SK-N-SH (cell line): ENCODE data around the gene KCTD5. TPM values are rescaled to one million over a fixed set of nuclear protein-coding genes. Genes with fewer than 3 reads are reported as not detected.

Experiments
- CTCF ChIA-PET: fragments of 300-600, 350-600 bp; formaldehyde crosslinking; extraction: SDS; loops from one replicate; lab custom pipeline; 2021; lab: Yijun Ruan, JAX
- POLR2A ChIA-PET: fragments of 350-600 bp; sonication (Branson Sonifier 250); formaldehyde crosslinking; extraction: SDS; loops from one replicate; lab custom pipeline; 2020; ENCODE audit warnings: antibody characterized with exemption, inconsistent platforms; lab: Yijun Ruan, JAX
- DNase-seq: peaks from one replicate; pipeline ENCODE4 v3.0.0; 2012
- H2AFZ ChIP-seq: fragments of 200-600 bp; sonication (generic); 2 replicates; pipeline ENCODE4 v1.8.1; 2016; ENCODE audit warnings: antibody characterized with exemption, mild to moderate bottlenecking, low read depth
- H3F3A ChIP-seq: fragments of 200-600 bp; sonication (generic); replicated peaks from 2 replicates; pipeline ENCODE3; 2016; ENCODE audit warnings: antibody characterized with exemption, mild to moderate bottlenecking; ENCODE audit not compliant: insufficient read depth
- H3K27ac ChIP-seq, 2 experiments: fragments of 200-500 bp in 1 of 2; fragments of 200-600 bp in 1 of 2; sonication (Bioruptor generic) in 1 of 2; sonication (generic), shearing (Covaris generic) in 1 of 2; 2 replicates each; pipeline versions ENCODE4 v1.5.1 to v1.6.1; 2014 to 2016; ENCODE audit warnings: low read depth in 2 of 2, inconsistent platforms in 1 of 2, low read length in 1 of 2, mild to moderate bottlenecking in 1 of 2, mixed read lengths in 1 of 2
- H3K27me3 ChIP-seq: fragments of 200-600 bp; sonication (generic), shearing (Covaris generic); 2 replicates; pipeline ENCODE4 v1.6.1; 2016; ENCODE audit warnings: mixed run types; ENCODE audit not compliant: insufficient read depth
- H3K36me3 ChIP-seq, 2 experiments: fragments of 200-500 bp in 1 of 2; fragments of 200-600 bp in 1 of 2; sonication (Bioruptor generic) in 1 of 2; sonication (generic) in 1 of 2; replicated peaks in 1 of 2; 2 replicates each; pipeline versions ENCODE3 to v1.5.1; 2014 to 2016; ENCODE audit warnings: low read length in 1 of 2, mild to moderate bottlenecking in 1 of 2; ENCODE audit not compliant: insufficient read depth in 2 of 2, control insufficient read depth in 1 of 2
- H3K4me1 ChIP-seq, 2 experiments: fragments of 200-500 bp in 1 of 2; fragments of 200-600 bp in 1 of 2; sonication (Bioruptor generic) in 1 of 2; sonication (generic), shearing (Covaris generic) in 1 of 2; 2 replicates each; pipeline versions ENCODE4 v1.5.1 to v1.6.1; 2014 to 2016; ENCODE audit warnings: low read depth in 1 of 2, low read length in 1 of 2, mixed run types in 1 of 2; ENCODE audit not compliant: insufficient read depth in 2 of 2, control insufficient read depth in 1 of 2
- H3K4me2 ChIP-seq: fragments of 200-600 bp; sonication (generic), shearing (Covaris generic); 2 replicates; pipeline ENCODE4 v1.6.1; 2017; ENCODE audit warnings: mixed run types
- H3K4me3 ChIP-seq, 2 experiments: fragments of 200-500 bp in 1 of 2; fragments of 200-600 bp in 1 of 2; sonication (Bioruptor generic) in 1 of 2; sonication (generic), shearing (Covaris generic) in 1 of 2; 2 replicates each; pipeline versions ENCODE4 v1.5.1 to v1.8.1; 2014 to 2016; ENCODE audit warnings: low read depth in 2 of 2, inconsistent platforms in 1 of 2, low read length in 1 of 2, mild to moderate bottlenecking in 1 of 2, mixed read lengths in 1 of 2, moderate library complexity in 1 of 2
- H3K79me2 ChIP-seq: fragments of 200-600 bp; sonication (generic); 2 replicates; pipeline ENCODE4 v1.8.1; 2017; ENCODE audit warnings: mild to moderate bottlenecking; ENCODE audit not compliant: insufficient read depth
- H3K9ac ChIP-seq: fragments of 200-600 bp; sonication (generic); 2 replicates; pipeline ENCODE4 v1.6.1; 2017; ENCODE audit warnings: mixed run types
- H3K9me2 ChIP-seq: fragments of 200-600 bp; sonication (generic); 2 replicates; pipeline ENCODE4 v1.6.1; 2017; ENCODE audit warnings: mixed run types
- H3K9me3 ChIP-seq: fragments of 200-600 bp; sonication (generic); 2 replicates; pipeline ENCODE4 v1.6.1; 2017; ENCODE audit warnings: mixed run types, mild to moderate bottlenecking, moderate library complexity
- H4K20me1 ChIP-seq: fragments of 200-600 bp; sonication (generic); 2 replicates; pipeline ENCODE4 v1.6.1; 2017; ENCODE audit warnings: mild to moderate bottlenecking, mixed run types; ENCODE audit not compliant: insufficient read depth
- CHD2 ChIP-seq: fragments of 150-350 bp; IDR thresholded peaks from 2 replicates; pipeline ENCODE4 v1.6.1; 2018; ENCODE audit warnings: low read length; ENCODE audit not compliant: partially characterized antibody
- CTCF ChIP-seq: fragments of 200-600 bp; sonication (generic); IDR thresholded peaks from 2 replicates; pipeline ENCODE4 v1.6.1; 2017; ENCODE audit warnings: antibody characterized with exemption, mild to moderate bottlenecking, moderate library complexity
- EP300 ChIP-seq, 2 experiments: IDR thresholded peaks; 2 replicates each; pipeline versions ENCODE4 v1.4.0 to v1.6.1; 2012; ENCODE audit warnings: borderline replicate concordance in 1 of 2, low read depth in 1 of 2, low read length in 1 of 2
- EZH2phosphoT487 ChIP-seq: fragments of 200-600 bp; sonication (generic); IDR thresholded peaks from 2 replicates; pipeline ENCODE4 v1.6.1; 2017; ENCODE audit warnings: low read depth, mixed run types, mild to moderate bottlenecking, antibody characterized with exemption, moderate library complexity, borderline replicate concordance
- FOSL2 ChIP-seq: IDR thresholded peaks from 2 replicates; pipeline ENCODE4 v1.4.0; 2012; ENCODE audit warnings: low read depth, mild to moderate bottlenecking, moderate library complexity, borderline replicate concordance
- FOXM1 ChIP-seq: IDR thresholded peaks from 2 replicates; pipeline ENCODE4 v1.4.0; 2012; ENCODE audit warnings: low read depth, mild to moderate bottlenecking
- GABPA ChIP-seq: IDR thresholded peaks from 2 replicates; pipeline ENCODE4 v1.4.0; 2012; ENCODE audit warnings: low read depth, mild to moderate bottlenecking
- GATA2 ChIP-seq: sonication (generic); formaldehyde crosslinking; IDR thresholded peaks from 2 replicates; pipeline ENCODE4 v1.5.0; 2020; ENCODE audit warnings: mild to moderate bottlenecking, missing genetic modification reagents
- IRF3 ChIP-seq: fragments of 150-350 bp; IDR thresholded peaks from 2 replicates; pipeline ENCODE4 v1.6.1; 2016; ENCODE audit warnings: mild to moderate bottlenecking, low read depth, low read length
- JUND ChIP-seq: IDR thresholded peaks from 2 replicates; pipeline ENCODE4 v1.4.0; 2012
- MXI1 ChIP-seq: IDR thresholded peaks from 2 replicates; pipeline ENCODE4 v1.6.1; 2012; ENCODE audit warnings: mild to moderate bottlenecking, low read depth, low read length, improper control_type of control experiment
- NFIC ChIP-seq: IDR thresholded peaks from 2 replicates; pipeline ENCODE4 v1.4.0; 2012; ENCODE audit warnings: borderline replicate concordance
- NRF1 ChIP-seq: IDR thresholded peaks from 2 replicates; pipeline ENCODE4 v1.6.1; 2012; ENCODE audit warnings: low read depth, mild to moderate bottlenecking, low read length
- PBX3 ChIP-seq: IDR thresholded peaks from 2 replicates; pipeline ENCODE4; 2012
- POLR2AphosphoS5 ChIP-seq: IDR thresholded peaks from 2 replicates; pipeline ENCODE4 v1.6.1; 2012; ENCODE audit warnings: low read depth, low read length
- RCOR1 ChIP-seq: fragments of 150-350 bp; IDR thresholded peaks from 2 replicates; pipeline ENCODE4 v1.6.1; 2017; ENCODE audit warnings: antibody characterized with exemption, low read length
- RFX5 ChIP-seq: IDR thresholded peaks from 2 replicates; pipeline ENCODE4 v1.6.1; 2012; ENCODE audit warnings: mild to moderate bottlenecking, improper control_type of control experiment, low read length
- RXRA ChIP-seq: IDR thresholded peaks from 2 replicates; pipeline ENCODE4 v1.4.0; 2012; ENCODE audit warnings: low read depth, mild to moderate bottlenecking, borderline replicate concordance
- TAF1 ChIP-seq: IDR thresholded peaks from 2 replicates; pipeline ENCODE4 v1.6.1; 2012; ENCODE audit warnings: low read depth, mild to moderate bottlenecking, low read length, moderate library complexity, borderline replicate concordance
- TCF12 ChIP-seq: IDR thresholded peaks from 2 replicates; pipeline ENCODE4 v1.4.0; 2012
- TEAD4 ChIP-seq: IDR thresholded peaks from 2 replicates; pipeline ENCODE4 v1.4.0; 2012; ENCODE audit warnings: mild to moderate bottlenecking, borderline replicate concordance; ENCODE audit not compliant: insufficient read depth
- USF1 ChIP-seq: IDR thresholded peaks from 2 replicates; pipeline ENCODE4 v1.4.0; 2012; ENCODE audit warnings: low read depth, borderline replicate concordance
- YY1 ChIP-seq: IDR thresholded peaks from 2 replicates; pipeline ENCODE4 v1.4.0; 2012; ENCODE audit warnings: low read depth, mild to moderate bottlenecking
- ZBTB33 ChIP-seq: IDR thresholded peaks from 2 replicates; pipeline ENCODE4 v1.4.0; 2012; ENCODE audit warnings: low read depth, borderline replicate concordance
- WGBS: methylation state at CpG from one replicate; pipeline ENCODE4 v1.1.6; 2017; ENCODE audit warnings: low lambda C conversion rate; 5-methylcytosine and 5-hydroxymethylcytosine counted together
- polyA plus RNA-seq, 3 experiments: library from polyadenylated mRNA; depleted of rRNA; stranded (reverse); fragments of >200 nt; gene quantifications; 2 replicates each; pipeline ENCODE4 v1.2.3, GENCODE V29; 2012
- TF ChIP-seq, protein P1 (sequence below): IDR thresholded peaks from 2 replicates; pipeline ENCODE4 v1.4.0; 2012; ENCODE audit warnings: low read depth

The KCTD5 gene
- polyA plus RNA-seq (2012; rRNA removed): 53.4 and 57.1 TPM in 2 replicates
- polyA plus RNA-seq (2012; cell fraction: cytosol; rRNA removed): 46.0 and 51.9 TPM in 2 replicates
- 34.3 and 71.8 TPM in 2 replicates for polyA plus RNA-seq (2012; cell fraction: nucleus; rRNA removed)

GRCh38 chr16:2682209-2683021, at the start of gene KCTD5:
Gene KCTD5, plus strand, starts transcription at chr16:2682523. Its CDS starts 26 bp downstream, at chr16:2682549.
- ChIA-PET POLR2A (interaction anchor here (0.9 to 2.5 kb wide), 7 partner anchors 9 to 186 kb away, joined by 3 to 18 read pairs (median 6); partner anchors contain the start of genes PRSS27 and SRRM2), CTCF (no interaction called here)
- Histone ChIP-seq H3F3A (peaks cover 14% of the 10 kb centered on the region), H4K20me1 (peaks cover 9% of the 10 kb centered on the region), H3K9ac (peak within 1 kb of the TSS; percentile 93), H3K4me2 (peak within 1 kb of the TSS; percentile 84), H3K27ac (peak within 1 kb of the TSS; percentile 84 to 85), H3K4me3 (peak within 1 kb of the TSS; percentile 96 to 100), H3K9me3 (no peaks in the 10 kb centered on the region), H2AFZ (peak within 1 kb of the TSS; percentile 84), H3K27me3 (no peaks in the 10 kb centered on the region), H3K9me2 (no peaks in the 10 kb centered on the region), H3K36me3 (peaks cover 0 to 4% of the 10 kb centered on the region in 2 experiments), H3K4me1 (peaks cover 0 to 3% of the 10 kb centered on the region in 2 experiments; a peak in 2 of 4 replicates), H3K79me2 (peaks cover 49% of the 10 kb centered on the region)
- peak; percentile 98 for DNase-seq
- WGBS: under 1% methylated on average over 38 of the region's 73 CpGs
- TF ChIP-seq GATA2 (CRISPR knock-in tag) (no peak), POLR2AphosphoS5 (peak; percentile 96), RCOR1 (no peak), TEAD4 (no peak), RXRA (no peak), EP300 (IDR thresholded peaks at IDR 0.05; ENCODE audit: borderline replicate concordance in 1 of 2, low read depth in 1 of 2, low read length in 1 of 2) (peak in 1 of 2 experiments; percentile 20; a peak in 1 of 4 replicates), CTCF (no peak), PBX3 (peak; percentile 24; the same call in 1 of the 2 replicates), YY1 (peak; percentile 90), FOSL2 (0 out of 2 replicates have a peak, but pooled peaks have one; percentile 5), NRF1 (no peak), ZBTB33 (0 out of 2 replicates have a peak, but pooled peaks have one; percentile 21), CHD2 (peak; percentile 87), NFIC (no peak), TCF12 (peak; percentile 41; the same call in 1 of the 2 replicates), FOXM1 (no peak), USF1 (peak; percentile 92), RFX5 (no peak), MXI1 (peak; percentile 92), TAF1 (peak; percentile 99), EZH2phosphoT487 (no peak), JUND (no peak), IRF3 (0 out of 2 replicates have a peak, but pooled peaks have one; percentile 24), GABPA (peak; percentile 98)
- TF ChIP-seq, protein P1, sequence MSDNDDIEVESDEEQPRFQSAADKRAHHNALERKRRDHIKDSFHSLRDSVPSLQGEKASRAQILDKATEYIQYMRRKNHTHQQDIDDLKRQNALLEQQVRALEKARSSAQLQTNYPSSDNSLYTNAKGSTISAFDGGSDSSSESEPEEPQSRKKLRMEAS: peak; percentile 98
